Upper lobe of right lung (tissue), 1 donor: ENCODE results near the gene BORCS5. TPM values are rescaled to one million over a fixed set of nuclear protein-coding genes. Genes with fewer than 3 reads are reported as not detected.
A peak's percentile ranks its signal among the peaks of the same experiment; 100 is the strongest.
"Not testable (repeated sequence)": the region's sequence is repeated elsewhere in the genome, so short reads cannot be mapped to it uniquely, and the experiment has no call there.

ENCODE experiments used
- ATAC-seq: fragments of 200-7000 bp; cut with Tn5 transposase; one replicate; pipeline ENCODE4 v1.9.1; 2020; ENCODE audit warnings: mild to moderate bottlenecking, moderate library complexity
- DNase-seq: peaks from one replicate; pipeline ENCODE4 v3.0.0-alpha.2; 2020
- H3K27ac ChIP-seq: fragments of 200-600 bp; one replicate; pipeline ENCODE4 v1.8.0; 2022
- H3K27me3 ChIP-seq: fragments of 200-600 bp; one replicate; pipeline ENCODE4 v1.8.0; 2022; ENCODE audit warnings: mild to moderate bottlenecking
- H3K36me3 ChIP-seq: fragments of 200-600 bp; one replicate; pipeline ENCODE4 v1.8.0; 2022
- H3K4me1 ChIP-seq: fragments of 200-600 bp; one replicate; pipeline ENCODE4 v1.8.0; 2022
- H3K4me3 ChIP-seq: fragments of 200-600 bp; one replicate; pipeline ENCODE4 v1.8.0; 2022; ENCODE audit warnings: mild to moderate bottlenecking
- H3K9me3 ChIP-seq: fragments of 200-600 bp; one replicate; pipeline ENCODE4 v1.8.0; 2022
- CTCF ChIP-seq: fragments of 200-600 bp; IDR thresholded peaks from one replicate; pipeline ENCODE4 v1.8.0; 2022; ENCODE audit warnings: antibody characterized with exemption
- intact Hi-C: fragments of 100-400 bp; cut with DNase I; formaldehyde crosslinking; loops from one replicate; pipeline ENCODE4 v1.11.0; 2022
- long read RNA-seq: library from polyadenylated mRNA; unstranded; transcript quantifications from one replicate; pipeline ENCODE4 v2.0.0, GENCODE V29; 2021
- total RNA-seq: library from RNA; stranded (reverse); fragmentation: NEBNext Ultra II Directional; extraction: Animal tissue kit (Norgen Biotek cat#: 25700); gene quantifications from one replicate; pipeline ENCODE4 v1.2.1, GENCODE V29; 2021
- donor health status: DM: no; HTN: yes; CAD: no; lungs with severe emphysema.

The BORCS5 gene
- 14.0 TPM for total RNA-seq
- long read RNA-seq, full-length matches to known transcripts: 9 of 14 reads
- long read RNA-seq, partial matches to known transcripts: 1 of 14 reads
- long read RNA-seq, other reads (novel, unspliced or antisense): 4 of 14 reads

DNA sequence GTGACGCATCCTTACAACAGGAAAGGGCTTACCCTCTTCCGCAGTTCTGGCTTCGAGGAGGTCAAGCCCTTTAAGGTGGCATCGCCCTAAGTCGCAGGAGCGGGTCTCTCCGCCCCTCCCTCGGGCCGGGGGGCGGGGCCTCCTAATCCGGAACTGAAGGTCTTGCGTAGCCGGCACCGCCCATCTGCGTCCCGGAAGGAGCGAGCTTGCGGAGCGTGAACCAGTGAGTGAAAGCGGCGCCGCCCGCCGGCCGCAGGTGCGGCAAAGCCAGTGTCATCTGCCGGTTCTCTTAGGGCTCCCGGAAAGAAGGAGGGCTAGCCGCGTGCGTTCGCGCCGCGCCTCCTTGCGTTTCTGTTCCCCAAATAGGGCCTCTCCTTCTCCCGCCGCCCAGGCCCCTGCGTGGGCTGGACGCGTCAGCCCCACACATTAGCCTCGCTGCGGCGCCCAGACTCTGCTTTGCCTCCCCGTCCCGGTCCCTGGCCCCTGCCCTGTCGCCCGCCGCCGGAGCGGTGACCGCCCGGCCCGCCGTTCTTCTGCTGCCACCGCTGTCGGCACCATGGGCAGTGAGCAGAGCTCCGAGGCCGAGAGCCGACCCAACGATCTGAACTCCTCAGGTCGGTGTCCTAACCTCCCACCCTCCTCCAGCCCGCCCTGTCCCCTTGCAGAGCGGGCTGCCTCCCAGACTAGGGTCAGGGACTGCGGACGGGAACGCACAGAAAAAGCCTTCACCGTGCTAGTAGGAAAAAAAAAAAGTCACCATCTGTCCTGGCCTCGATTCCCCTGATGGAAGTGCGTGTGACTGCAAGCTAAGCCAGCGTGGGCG, at the start of gene BORCS5:
BORCS5 (plus strand) TSS at position 183 of the 823 bp plus-strand sequence; CDS start at position 557, 374 bp downstream.
- Histone ChIP-seq H3K36me3 (no peaks in the 10 kb centered on the region), H3K27ac (peak within 1 kb of the TSS; percentile 97), H3K9me3 (no peaks in the 10 kb centered on the region), H3K4me3 (peak within 1 kb of the TSS; percentile 75), H3K27me3 (no peaks in the 10 kb centered on the region), H3K4me1 (peaks cover 11% of the 10 kb centered on the region)
- peak; percentile 21 for TF ChIP-seq CTCF
- intact Hi-C loops: no loop called here
- peak; percentile 99 for DNase-seq
- peak; percentile 99 for ATAC-seq

DNA sequence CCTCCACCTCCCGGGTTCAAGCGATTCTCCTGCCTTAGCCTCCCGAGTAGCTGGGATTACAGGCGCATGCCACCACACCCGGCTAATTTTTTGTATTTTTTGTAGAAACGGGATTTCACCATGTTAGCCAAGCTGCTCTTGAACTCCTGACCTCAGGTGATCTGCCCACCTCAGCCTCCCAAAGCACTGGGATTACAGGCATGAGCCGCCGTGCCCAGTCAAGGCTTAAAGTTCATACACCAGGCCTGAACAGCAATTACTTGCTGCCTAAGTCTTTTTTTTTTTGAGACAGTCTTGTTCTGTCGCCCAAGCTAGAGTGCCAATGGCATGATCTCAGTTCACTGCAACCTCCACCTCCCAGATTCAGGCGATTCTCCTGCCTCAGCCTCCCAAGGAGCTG, 46.2 kb upstream of the BORCS5 start:
- H3K4me1 ChIP-seq, DNase-seq, H3K27me3 ChIP-seq, H3K4me3 ChIP-seq, H3K9me3 ChIP-seq, intact Hi-C loops, ATAC-seq, H3K27ac ChIP-seq, H3K36me3 ChIP-seq: not testable (repeated sequence)

GRCh38 chr12:12315838-12316237, 41.0 kb upstream of the BORCS5 start:
- intact Hi-C loops: no loop called here
- H3K9me3 ChIP-seq: no peaks in the 10 kb centered on the region
- DNase-seq: no peak

DNA sequence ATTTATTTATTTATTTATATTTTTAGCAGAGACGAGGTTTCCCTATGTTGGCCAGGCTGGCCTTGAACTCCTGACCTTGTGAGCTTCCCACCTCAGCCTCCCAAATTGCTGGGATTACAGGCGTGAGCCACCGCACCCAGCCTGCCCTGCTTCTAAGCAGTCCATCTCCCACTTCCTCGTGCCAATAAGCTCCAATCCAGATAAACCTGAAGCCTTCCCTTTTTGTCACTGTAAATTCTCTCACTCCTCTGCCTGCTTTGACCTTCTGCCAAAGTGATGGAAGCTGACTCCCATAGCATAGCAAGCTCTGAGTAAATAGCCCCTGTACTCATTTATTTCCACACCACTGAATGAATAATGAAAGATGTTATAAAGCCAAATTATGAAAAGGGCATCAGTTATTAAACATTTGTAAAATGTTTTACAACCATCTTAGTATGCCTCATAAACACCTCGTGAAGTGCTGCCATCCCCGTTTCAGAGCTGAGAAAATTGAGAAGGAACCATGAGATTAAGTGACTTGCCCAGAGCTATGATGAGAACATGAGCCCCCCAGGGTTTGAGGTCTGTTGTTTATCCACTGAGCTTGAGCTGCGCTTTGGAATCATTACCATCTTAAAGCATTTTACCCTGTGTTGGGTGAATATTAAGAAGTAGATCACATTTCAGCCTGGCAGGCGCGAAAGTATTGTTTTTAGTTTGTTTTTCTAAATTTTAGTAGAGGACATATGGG, 37.3 kb upstream of the BORCS5 start:
- DNase-seq: no peak
- intact Hi-C loops: no loop called here
- H3K9me3 ChIP-seq: no peaks in the 10 kb centered on the region
- H3K27ac ChIP-seq: peak overlapping the region; percentile 34
- H3K27me3 ChIP-seq: no peaks in the 10 kb centered on the region
- no peak for TF ChIP-seq CTCF
- no peaks in the 10 kb centered on the region for H3K36me3 ChIP-seq
- H3K4me1 ChIP-seq: peaks cover 5% of the 10 kb centered on the region
- peak overlapping the region; percentile 19 for H3K4me3 ChIP-seq
- no peak for ATAC-seq

More at GRCh38 chr12:12315838-12316237, 41.0 kb upstream of the BORCS5 start:
- H3K27me3 ChIP-seq: no peaks in the 10 kb centered on the region
- H3K4me1 ChIP-seq: peaks cover 5% of the 10 kb centered on the region
- no peak overlapping the region for H3K4me3 ChIP-seq
- no peak for ATAC-seq
- no peak for TF ChIP-seq CTCF
- H3K27ac ChIP-seq: no peak overlapping the region
- H3K36me3 ChIP-seq: no peaks in the 10 kb centered on the region

DNA sequence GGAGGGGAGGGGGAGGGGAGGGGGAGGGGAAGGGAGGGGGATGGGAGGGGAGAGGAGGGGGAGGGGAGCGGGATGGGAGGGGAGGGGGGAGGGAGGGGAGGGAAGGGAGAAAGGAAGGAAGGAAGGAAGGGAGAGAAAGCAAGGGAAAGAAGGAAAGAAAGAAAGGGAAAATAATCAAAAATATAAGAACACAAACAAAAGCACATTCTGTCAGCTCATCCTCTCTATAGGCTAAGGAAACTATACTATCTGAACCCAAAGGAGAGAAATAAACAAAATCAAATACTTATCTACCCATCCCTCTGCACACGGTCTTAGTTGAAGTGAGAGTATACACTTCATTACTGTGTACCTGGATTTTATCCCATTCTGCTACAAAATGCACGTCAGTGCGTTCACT, 33.8 kb upstream of the BORCS5 start:
- intact Hi-C loops: no loop called here
- no peaks in the 10 kb centered on the region for H3K36me3 ChIP-seq

More for the DNA sequence above, 33.8 kb upstream of the BORCS5 start:
- Histone ChIP-seq H3K9me3 (no peaks in the 10 kb centered on the region), H3K4me1 (peaks cover 12% of the 10 kb centered on the region), H3K27me3 (no peaks in the 10 kb centered on the region), H3K4me3 (no peak overlapping the region), H3K27ac (no peak overlapping the region)
- DNase-seq (no peak), ATAC-seq (no peak)
- TF ChIP-seq CTCF: no peak
